ENCODE measurements around the gene MBD3L4.

DNA sequence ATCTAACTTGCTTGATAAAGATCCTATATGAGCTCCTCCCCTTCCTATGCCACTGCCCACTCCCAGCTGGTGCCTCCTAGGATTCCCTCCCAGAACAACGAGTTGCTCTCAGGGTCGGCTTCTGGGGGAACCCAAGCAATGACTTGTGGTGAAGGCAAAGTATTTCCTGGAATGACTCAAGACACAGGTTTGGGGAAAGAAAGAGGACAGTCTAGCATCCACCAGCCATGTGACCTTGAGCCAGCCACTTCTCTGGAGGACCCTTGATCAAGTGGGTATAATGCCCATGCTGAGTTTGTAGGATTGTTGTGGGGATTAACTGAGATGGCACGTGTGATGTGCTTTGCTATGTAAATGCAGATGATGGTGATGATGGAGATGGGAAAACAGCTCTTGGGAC, 51.7 kb downstream of the MBD3L4 start:
- TF ChIP-seq, protein P1, sequence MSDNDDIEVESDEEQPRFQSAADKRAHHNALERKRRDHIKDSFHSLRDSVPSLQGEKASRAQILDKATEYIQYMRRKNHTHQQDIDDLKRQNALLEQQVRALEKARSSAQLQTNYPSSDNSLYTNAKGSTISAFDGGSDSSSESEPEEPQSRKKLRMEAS (IDR thresholded peaks at IDR 0.05) = no peak
- TF ChIP-seq, protein P2, sequence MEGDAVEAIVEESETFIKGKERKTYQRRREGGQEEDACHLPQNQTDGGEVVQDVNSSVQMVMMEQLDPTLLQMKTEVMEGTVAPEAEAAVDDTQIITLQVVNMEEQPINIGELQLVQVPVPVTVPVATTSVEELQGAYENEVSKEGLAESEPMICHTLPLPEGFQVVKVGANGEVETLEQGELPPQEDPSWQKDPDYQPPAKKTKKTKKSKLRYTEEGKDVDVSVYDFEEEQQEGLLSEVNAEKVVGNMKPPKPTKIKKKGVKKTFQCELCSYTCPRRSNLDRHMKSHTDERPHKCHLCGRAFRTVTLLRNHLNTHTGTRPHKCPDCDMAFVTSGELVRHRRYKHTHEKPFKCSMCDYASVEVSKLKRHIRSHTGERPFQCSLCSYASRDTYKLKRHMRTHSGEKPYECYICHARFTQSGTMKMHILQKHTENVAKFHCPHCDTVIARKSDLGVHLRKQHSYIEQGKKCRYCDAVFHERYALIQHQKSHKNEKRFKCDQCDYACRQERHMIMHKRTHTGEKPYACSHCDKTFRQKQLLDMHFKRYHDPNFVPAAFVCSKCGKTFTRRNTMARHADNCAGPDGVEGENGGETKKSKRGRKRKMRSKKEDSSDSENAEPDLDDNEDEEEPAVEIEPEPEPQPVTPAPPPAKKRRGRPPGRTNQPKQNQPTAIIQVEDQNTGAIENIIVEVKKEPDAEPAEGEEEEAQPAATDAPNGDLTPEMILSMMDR (CRISPR knock-in tag; IDR thresholded peaks at IDR 0.05) = no peak
- TF ChIP-seq CHD2 (IDR thresholded peaks at IDR 0.05; ENCODE audit: low read depth, low read length) (no peak), THAP11 (CRISPR knock-in tag; IDR thresholded peaks at IDR 0.05) (no peak)
